NCI-H2196 (cell line): Measurements from ENCODE around the gene CYFIP1.
A peak's percentile ranks its signal among the peaks of the same experiment; 100 is the strongest.

Experiments used
- DNase-seq: peaks from one replicate; lab custom pipeline; 2025; ENCODE audit not compliant: unreplicated experiment; lab: John Stamatoyannopoulos, UW

CYFIP1 gene

DNA sequence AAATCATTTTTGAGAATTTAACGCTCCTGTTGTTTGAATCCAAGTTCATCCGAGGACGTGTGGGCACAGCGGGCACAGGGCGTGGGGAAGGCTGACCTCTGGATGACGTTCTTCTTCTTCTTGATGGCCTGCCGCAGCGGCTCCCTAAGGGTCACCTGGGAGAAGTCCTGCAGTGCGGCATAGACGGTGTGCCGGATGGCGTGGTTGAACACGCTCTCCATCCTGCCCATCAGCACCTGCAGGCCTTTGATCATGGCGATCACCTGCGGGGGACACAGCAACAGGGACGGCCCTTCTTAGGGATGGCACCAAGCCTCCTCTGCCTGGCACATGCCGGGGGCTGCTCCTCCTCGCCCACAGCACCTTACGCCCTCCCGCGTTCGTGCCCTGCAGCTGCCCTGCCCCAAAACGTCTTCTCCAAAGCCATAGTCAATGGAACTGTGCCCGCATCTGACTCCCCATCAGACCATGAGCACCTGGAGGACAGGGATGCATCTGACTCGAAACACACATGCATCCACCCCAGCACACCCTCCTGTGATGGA, 61.5 kb downstream of the CYFIP1 start:
- no peak for DNase-seq

DNA sequence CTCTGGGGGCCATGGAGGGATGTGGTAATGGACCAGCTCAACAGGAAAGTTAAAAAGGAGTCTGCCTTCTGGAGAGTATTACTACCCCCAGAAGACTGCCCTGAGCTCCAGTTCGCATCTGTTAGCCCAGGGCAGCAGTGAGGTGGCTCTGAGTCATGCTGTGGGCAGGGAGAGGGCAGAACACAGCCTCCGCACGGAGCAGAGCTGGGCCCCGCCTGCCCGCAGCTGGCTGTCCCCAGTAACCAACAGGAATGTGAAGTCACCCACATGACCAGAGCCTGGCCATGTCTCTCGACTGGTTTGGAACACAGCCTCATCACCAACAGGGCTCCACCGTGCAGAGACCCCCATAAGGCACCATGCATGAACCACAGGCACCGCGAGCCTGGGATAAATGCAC, 62.1 kb downstream of the CYFIP1 start:
- no peak for DNase-seq

DNA sequence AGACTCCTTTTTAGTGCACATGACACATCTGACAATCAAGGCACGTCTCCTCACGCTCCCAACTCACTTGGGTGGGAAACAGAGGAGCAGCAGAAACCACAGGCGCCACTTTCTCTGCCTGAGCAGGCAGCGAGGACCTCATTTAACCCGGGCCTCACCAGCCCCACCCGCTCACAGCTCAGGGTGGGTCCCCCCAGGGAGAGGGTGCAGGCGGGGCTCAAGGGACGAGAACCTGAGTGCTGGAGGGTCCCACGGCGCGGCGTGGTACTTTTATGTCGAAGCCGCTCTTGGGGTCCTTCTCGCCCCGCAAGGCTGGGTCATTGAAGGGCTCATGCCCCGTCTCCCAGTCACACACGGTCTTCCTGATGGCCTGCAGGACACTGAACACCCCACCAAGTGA, 62.6 kb downstream of the CYFIP1 start:
- no peak for DNase-seq

DNA sequence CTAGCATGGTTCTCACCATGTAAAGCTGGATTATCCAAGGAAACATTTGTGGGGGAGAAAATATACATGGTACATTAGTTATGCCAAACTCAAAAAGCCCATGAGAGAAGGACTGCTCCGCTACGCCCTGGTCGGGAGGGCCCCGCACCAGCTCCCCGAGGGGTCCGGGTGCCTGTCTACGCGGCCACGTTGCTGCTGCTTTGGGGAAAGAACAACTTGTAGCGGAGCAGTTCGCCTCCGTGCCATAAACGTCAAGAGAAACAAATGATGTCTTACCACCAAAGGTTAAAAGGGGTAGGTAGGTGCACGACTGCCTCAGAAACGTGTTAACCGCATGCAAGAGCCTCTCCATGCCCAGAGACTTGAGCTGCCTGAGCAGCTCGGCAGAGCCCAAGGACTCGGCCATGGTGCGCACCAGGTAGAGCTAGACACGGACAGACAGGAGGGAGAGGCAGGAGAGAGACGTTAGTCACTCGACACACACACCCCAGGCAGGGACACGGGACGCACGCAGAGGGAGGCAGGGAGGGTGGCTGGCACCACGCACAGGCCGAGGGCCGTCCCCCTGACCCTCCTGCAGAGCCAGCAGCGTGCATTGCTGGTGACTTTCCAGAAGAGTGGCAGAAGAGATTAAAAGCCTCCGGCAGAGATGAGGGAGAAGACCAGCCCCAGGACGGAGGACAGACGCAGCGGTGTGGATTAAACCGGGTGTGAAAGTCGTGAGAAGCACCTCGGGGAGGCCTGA, 63.4 kb downstream of the CYFIP1 start:
- no peak for DNase-seq

DNA sequence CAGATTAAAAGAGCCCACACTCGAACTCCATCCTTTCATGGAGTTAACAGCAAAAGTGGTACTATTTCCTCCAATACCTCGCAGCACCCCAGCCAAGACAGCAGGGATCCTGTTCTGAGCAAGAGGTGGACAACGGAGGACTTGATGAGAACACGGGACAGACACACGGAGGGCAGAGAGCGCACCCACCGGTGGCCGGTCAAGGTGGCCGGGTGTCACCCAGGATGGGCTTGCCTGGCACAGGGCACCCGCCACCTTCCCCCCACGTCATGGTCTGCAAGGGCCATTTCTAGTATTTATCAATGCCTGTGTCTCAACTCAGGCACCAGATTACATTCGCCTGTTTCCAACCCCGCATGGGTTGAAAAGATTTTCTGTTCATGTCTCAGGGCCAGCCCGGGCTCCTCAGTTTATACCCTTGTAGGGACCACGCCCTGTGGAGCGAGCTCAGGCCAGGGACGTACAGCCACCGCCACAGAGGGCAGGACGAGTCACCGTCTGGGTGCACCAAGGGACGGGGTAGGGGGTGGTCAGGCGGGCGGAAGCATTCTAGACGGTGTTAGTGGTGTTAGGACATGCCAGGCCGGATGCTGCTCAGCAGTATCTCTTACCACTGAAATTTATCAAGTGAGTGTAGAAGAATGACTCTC, 64.2 kb downstream of the CYFIP1 start:
- no peak for DNase-seq

DNA sequence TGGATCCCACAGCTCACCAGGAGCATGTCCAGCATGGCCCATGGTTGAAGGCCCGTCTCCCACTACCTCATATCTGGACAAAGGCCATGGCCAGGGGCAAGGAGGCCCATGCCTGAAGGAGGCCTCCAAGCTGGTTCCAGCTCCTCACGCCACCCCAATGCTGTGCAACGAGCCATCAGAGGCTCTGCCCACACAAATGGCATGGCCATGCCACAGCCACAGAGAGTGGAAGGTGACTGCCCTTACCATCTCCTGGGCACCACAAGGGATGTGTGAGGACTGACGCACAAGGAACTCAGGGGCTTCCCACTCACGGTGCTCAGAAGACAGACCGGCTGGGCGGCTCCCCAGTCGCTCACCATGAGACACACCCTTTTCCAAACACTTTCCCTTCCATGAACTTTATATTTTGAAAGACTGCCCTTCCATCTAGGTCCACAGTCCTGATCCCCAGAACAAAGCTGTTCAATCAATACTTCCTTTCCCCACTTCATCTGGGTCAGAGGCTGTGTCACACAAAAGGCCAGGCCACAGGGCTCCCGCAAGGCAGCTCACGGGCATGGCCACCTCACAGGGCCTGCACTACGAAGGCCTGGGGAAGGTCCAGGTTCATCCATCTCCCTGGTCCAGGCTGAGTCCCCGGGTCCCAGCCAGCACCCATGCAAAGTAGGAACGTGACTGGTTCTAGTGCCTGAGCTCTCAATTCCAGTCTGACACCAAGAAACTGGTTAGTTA, 66.4 kb downstream of the CYFIP1 start:
- DNase-seq, result no peak

DNA sequence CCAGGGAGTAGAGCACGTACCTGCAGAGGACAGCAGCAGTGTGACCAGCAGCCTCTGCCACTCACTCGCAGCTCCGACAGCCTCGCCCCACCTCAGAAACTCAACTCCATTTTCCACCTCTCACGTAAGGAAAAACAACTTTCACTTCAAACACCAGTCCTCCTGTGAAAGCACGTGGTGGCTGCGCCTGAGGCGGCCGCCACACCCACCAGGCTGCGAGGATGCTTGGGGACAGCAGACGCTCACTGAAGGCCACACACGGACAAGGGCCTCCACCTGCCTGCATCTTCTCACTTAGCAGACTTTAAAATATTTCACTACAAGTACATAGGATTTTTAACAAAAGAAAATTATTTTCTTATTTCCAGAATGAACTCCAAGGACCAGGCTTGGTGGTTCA, 67.9 kb downstream of the CYFIP1 start:
- DNase-seq, result no peak

DNA sequence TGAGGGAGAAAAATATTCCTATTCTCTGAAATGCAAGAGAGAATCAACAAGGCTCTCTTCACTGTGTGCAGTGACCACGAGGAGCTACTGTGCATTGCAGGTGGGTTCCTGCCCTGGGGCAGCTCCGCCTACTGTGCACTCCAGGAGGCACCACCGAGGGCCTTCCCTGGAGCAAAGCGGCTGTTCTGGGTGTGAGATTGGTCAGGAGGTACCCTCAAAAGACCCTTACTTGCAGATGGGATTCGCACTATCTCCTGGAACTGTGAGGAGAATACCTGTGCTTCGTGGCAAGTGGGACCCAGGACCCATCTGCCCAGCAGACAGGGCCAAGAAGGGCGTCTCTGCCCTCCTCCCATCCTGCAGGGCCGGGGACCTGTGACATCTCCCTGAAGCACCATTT, 68.9 kb downstream of the CYFIP1 start:
- no peak for DNase-seq

DNA sequence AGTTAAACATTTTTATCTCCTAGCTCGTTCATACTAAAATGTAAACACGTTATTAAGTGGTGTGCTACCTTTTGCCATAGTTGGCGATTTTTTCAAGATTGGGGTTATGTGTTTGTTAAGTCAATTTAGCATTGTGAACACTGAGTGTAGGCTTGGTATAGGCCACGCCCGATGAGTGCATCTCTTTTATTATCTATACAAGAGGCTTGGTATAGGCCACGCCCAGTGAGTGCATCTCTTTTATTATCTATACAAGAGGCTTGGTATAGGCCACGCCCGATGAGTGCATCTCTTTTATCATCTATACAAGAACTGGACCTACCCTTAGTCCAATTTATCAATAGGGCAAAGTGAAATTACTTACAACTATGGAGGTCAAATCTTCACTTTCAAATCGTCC, 71.3 kb downstream of the CYFIP1 start:
- no peak for DNase-seq

DNA sequence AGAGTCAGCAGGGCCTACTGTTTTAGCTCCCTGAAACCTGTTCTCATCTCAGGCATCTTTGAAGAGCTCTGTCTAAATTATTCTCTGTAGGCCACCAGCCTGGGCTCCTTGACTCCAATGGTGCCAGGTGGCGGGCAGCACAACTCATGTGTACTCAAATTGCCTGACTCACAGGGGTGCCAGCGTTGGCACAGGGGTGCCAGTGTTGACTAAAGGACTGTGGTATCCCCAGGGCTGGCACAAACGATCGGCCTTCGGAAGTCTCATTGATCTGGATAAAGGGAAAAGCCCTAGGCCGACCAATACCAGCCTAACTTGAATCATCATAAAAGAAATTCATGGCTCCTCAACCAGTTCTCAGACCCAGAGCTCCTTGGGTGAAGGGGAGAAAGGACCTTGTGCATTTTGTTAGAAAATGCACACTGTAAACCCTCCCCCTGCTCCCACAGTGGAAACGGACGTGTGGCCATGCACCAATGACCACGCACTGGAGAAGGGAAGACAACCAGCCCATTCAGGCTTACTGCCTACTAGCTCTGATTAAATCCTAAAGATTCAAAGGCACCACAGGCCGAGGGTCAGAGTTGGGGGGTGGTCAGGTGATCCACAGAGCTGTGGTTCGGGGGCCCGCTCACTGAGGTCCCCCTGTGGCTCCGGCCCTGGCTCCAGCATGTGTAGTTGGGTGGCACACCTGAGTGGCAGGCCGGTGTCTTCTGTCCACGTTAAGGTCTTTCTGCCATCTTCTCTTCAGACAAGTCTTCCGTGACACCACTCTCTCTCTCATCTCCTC, 72.8 kb downstream of the CYFIP1 start:
- no peak for DNase-seq

DNA sequence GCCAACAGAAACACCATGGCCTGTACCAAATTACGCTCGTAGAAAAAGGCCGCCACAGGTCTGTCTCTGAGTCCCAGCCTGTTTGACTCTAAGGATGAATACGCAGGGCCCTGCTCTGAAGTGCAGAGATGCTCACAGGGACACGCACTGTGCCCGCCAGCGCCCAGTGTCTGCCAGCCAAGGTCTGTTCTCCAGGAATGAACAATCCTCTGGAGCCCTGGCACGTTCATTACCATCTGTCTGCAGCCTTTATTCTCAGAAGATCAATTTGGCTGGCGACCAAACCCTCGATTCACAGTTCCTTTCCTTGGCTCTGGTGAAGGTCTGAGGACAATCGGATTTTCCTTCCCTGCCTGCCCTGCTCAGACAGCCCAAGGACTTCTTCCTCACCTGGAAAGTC, 75.4 kb downstream of the CYFIP1 start:
- peak; percentile 17 for DNase-seq

DNA sequence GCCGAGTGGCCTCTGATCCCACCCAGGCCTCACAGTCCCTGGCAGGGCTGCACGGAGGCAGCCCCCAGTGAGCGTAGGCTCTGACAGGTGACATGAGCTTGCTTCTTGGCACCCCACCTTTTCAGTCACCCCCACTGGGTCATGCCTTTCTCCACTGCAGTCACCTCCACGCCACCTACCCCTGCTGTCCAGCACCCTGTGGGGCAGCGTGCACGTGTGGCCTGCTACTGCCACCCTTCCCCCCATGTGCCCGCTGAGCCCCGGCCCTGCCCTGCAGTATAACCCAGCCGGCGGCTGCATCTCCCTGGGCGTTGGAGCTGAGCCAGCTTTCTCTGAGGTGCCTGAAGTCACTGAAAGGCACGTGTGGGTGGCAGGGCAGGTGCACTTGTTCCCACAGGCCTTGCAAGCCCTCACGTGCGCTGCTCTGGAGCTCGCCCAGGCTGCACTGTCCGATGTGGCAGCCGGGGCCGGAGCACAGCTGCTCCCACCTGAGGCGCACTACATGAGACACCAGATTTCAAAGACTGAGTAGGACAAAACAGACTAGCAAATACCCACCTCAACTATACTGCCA, 76.1 kb downstream of the CYFIP1 start:
- DNase-seq, result peak; percentile 69

DNA sequence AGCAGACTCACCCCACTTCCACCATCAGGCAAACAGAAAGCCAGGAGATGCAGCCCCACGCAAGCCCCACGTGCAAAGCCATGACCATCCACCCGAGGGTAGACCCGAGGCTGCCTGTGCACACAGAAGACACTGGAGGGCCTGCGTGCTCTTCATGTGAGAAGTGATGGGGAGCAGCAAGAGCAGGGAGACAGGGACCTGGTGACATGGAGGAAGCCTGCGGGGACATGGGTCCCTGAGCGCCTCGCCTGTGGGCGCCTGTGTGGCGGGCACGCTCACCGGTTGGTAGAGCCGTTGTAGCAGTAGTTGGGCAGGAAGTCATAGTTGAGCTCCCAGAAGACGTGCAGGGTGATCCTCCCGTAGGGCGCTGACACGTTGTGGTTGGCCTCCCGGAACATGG, 76.7 kb downstream of the CYFIP1 start:
- no peak for DNase-seq

DNA sequence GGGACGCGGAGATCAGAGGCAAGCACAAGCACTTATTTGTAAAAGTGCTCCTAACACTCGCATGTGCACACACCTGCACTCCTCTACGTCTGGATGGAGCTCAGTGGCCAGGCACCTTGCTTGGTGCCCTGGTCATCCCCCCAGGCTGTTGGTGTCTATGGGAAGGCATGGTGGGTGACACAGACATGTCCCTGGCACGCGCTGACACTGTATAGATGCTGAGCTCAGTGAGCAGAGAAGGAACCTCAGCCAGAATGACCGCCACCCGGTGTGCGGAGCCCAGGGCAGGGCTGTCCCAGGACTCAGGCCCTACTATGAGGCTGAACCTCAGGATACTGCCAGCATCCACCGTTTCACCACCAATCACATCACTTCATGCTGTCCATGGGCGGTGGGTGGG, 77.2 kb downstream of the CYFIP1 start:
- DNase-seq, result no peak

DNA sequence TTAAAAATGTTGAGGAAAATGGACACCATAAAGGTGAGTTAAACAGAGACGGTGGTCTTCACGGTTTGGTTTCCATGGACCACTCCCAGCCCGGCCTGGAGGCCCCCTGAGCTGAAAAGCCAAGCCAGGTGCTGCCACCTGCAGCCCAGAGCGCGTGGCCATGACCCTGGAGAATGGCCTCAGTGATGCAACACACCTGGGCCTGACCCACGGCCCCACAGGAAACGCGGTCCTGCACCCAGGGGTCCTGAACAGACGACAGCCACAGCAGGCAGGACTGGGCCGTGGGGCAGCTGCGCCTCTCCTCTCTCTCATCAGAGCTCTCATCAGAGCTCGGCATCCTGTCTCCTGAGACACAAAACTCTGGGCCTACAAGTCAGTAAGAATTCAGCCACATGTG, 77.6 kb downstream of the CYFIP1 start:
- no peak for DNase-seq

DNA sequence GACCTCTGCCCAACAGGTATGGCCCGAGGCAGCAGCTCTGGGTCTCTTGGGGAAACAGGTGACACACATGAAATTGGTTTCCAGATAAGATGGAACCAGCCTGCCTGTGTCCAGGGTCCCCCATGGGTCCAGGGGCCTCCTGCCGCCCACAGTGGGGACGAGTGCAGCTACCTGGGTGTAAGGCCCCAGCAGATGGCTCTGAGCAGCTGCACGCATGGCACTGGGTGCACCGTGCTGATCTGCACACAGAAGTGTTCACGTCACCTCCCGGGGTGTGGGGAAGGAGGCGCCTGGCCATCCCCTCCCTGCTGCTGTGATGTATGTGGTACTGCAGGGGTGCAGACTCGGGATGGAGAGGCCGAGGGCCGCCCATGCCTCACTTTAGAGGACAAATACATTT, 78.1 kb downstream of the CYFIP1 start:
- DNase-seq, result no peak

DNA sequence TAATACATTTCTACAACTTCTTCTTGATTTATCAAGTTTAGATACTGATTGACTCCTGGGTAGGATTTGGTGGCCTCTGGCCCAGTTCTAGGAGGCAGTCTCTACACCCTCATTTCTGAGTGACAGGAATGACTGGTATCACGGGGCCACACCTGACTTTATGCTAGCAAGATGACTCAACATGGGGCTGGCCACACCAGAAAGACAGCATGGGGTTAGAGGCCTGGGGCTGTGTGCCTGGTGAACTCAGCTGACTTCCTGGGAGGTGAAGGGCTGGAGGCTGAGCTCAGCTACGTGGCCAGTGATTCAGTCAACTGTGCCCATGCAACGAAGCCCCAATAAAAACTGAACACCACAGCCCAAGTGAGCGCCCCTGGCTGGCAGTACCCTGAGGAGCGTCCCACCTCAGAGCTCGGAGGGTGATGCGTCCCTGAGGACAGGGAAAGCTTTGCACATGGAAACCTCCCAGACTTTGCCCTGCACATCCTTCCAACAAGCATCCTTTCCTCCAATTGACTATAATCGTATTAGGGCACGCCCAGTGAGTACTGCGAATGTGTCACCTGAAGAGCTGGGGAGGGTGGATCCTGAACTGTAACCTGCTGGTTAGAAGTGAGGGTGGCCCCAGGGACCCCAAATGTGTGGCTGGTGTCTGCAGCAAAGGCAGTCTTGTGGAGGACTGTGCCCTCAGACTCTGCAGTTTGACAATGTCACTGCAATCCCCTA, 84.5 kb downstream of the CYFIP1 start:
- DNase-seq, result no peak

DNA sequence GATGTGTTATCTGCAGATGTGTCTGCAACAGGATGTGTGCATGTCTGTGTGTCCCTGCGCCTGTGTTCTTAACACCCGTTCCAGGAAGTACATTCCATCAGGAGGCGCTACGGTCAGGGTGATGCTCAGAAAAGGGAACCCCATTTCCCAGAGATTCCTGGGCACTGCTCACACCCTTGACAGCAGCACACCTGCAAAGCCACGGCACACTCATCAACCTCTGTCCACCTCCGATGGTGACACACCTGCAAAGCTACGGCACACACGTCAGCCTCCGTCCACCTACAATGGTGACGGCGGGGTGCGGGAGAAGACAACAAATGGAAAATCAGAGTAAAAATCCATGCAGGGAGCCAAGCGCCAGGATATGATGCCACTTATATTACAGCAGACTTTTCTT, 86.3 kb downstream of the CYFIP1 start:
- DNase-seq, result no peak

DNA sequence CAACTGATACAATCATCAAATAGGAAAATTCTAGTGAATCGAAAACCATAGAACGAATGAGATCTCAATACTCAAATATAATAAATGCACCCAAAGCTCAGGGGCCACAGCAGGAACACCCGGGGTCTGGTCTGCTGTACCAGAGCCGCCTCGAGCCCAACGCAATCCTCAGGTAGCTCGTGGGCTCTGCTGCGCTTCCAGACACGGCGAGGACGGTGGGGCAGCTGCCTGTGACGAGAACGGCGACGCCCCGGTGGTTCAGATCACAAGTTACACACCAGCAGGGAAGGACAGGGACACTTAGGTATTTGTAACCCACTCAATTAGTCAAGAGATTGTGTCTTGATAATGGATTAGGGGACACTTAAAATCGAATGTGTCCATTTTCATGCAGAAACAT, 87.1 kb downstream of the CYFIP1 start:
- DNase-seq, result no peak

DNA sequence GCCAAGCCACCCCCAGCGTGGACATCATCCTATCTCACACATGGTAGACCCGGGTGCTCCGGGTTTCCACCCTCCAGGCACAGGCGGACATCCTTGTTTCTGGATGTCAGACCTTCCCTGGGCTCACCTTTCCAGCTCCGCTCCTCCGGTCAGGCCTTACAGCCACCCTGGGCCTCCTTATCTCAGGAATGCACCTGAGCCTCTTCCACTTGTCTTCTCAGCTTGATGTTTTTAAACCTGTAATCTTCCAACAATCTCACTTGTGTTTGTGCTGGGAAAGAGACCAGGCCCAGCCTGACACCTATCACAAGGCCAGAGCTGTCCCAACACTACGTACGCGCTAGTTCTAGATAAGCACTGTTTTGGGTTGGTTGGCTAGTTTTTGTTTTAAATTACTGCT, 87.8 kb downstream of the CYFIP1 start:
- no peak for DNase-seq
